H1 (cell line): ENCODE data around the gene BCL2. TPM values are rescaled to one million over a fixed set of nuclear protein-coding genes. Genes with fewer than 3 reads are reported as not detected.

ENCODE experiments used
- CTCF ChIA-PET: fragments of 300-600 bp; sonication (Branson Sonifier 250); formaldehyde crosslinking; loops from one replicate; lab custom pipeline; 2021; ENCODE audit not compliant: partially characterized antibody; lab: Charles Lee
- POLR2A ChIA-PET: fragments of 300-600 bp; sonication (Branson Sonifier 250); formaldehyde crosslinking; loops from one replicate; lab custom pipeline; 2021; ENCODE audit warnings: inconsistent platforms; ENCODE audit not compliant: partially characterized antibody; lab: Charles Lee
- DNase-seq, 2 experiments: peaks; one replicate each; pipeline versions ENCODE4 v3.0.0 to v3.0.0-alpha.2; 2010 to 2022; ENCODE audit warnings: low spot score in 2 of 2, low read depth in 1 of 2, mixed read lengths in 1 of 2
- FAIRE-seq: peaks from 2 replicates; lab custom pipeline; 2011; peaks lifted over from hg19 to GRCh38; lab: Jason Lieb, UNC
- H2AFZ ChIP-seq: 2 replicates; pipeline ENCODE4 v1.8.1; 2012; ENCODE audit warnings: low read length, inconsistent platforms
- H2AK5ac ChIP-seq: 2 replicates; pipeline ENCODE4 v1.6.1; 2013; ENCODE audit warnings: low read depth, low read length
- H2BK120ac ChIP-seq: replicated peaks from 2 replicates; pipeline ENCODE3; 2013; ENCODE audit warnings: low read depth, low read length, inconsistent platforms
- H2BK12ac ChIP-seq: 2 replicates; pipeline ENCODE4 v1.6.1; 2013; ENCODE audit warnings: low read depth, low read length
- H2BK15ac ChIP-seq: 2 replicates; pipeline ENCODE4 v1.6.1; 2013; ENCODE audit warnings: low read length
- H2BK20ac ChIP-seq: 2 replicates; pipeline ENCODE4 v1.6.1; 2013; ENCODE audit warnings: low read length
- H2BK5ac ChIP-seq: 2 replicates; pipeline ENCODE4 v1.6.1; 2013; ENCODE audit warnings: low read depth, low read length
- H3K14ac ChIP-seq: 2 replicates; pipeline ENCODE4 v1.6.1; 2013; ENCODE audit warnings: inconsistent platforms; ENCODE audit not compliant: insufficient read length
- H3K18ac ChIP-seq: 2 replicates; pipeline ENCODE4 v1.6.1; 2013; ENCODE audit warnings: low read length; ENCODE audit errors: extremely low read depth
- H3K23ac ChIP-seq: 2 replicates; pipeline ENCODE4 v1.6.1; 2013; ENCODE audit warnings: inconsistent platforms; ENCODE audit not compliant: insufficient read length
- H3K23me2 ChIP-seq: 2 replicates; pipeline ENCODE4 v1.6.1; 2013; ENCODE audit warnings: low read depth, low read length
- H3K27ac ChIP-seq: 2 replicates; pipeline ENCODE4 v1.6.1; 2011; ENCODE audit warnings: low read depth, low read length, inconsistent platforms
- H3K27me3 ChIP-seq, 4 experiments: replicated peaks in 1 of 4; 1 replicate in 1 of 4; 2 replicates in 3 of 4; pipeline versions ENCODE4 v1.6.1 to v1.8.1; 2011 to 2013; ENCODE audit warnings: low read length in 3 of 4, mild to moderate bottlenecking in 3 of 4, inconsistent platforms in 2 of 4, mixed read lengths in 2 of 4, moderate library complexity in 1 of 4; ENCODE audit not compliant: control insufficient read depth in 3 of 4, insufficient read depth in 3 of 4; ENCODE audit errors: extremely low read depth in 1 of 4
- H3K36me3 ChIP-seq, 4 experiments: 2 replicates each; pipeline versions ENCODE4 v1.6.1 to v1.8.1; 2011 to 2013; ENCODE audit warnings: mild to moderate bottlenecking in 4 of 4, low read length in 3 of 4, moderate library complexity in 2 of 4, control low read depth in 1 of 4, inconsistent platforms in 1 of 4; ENCODE audit not compliant: insufficient read depth in 4 of 4, control insufficient read depth in 2 of 4
- H3K4ac ChIP-seq: replicated peaks from 2 replicates; pipeline ENCODE3; 2013; ENCODE audit warnings: low read length, low read depth, mixed read lengths, inconsistent platforms; ENCODE audit not compliant: insufficient read length
- H3K4me1 ChIP-seq, 4 experiments: replicated peaks in 1 of 4; 1 replicate in 1 of 4; 2 replicates in 3 of 4; pipeline versions ENCODE4 v1.6.1 to v1.8.1; 2011 to 2013; ENCODE audit warnings: low read length in 3 of 4, inconsistent platforms in 2 of 4, mixed read lengths in 1 of 4; ENCODE audit not compliant: insufficient read depth in 4 of 4, control insufficient read depth in 3 of 4
- H3K4me2 ChIP-seq, 2 experiments: 2 replicates each; pipeline versions ENCODE4 v1.6.1 to v1.8.1; 2011 to 2013; ENCODE audit warnings: low read depth in 2 of 2, low read length in 2 of 2, control low read depth in 1 of 2, inconsistent platforms in 1 of 2, mild to moderate bottlenecking in 1 of 2; ENCODE audit not compliant: insufficient read depth in 1 of 2
- H3K4me3 ChIP-seq, 4 experiments: fragments of 200-600, 300-600 bp in 1 of 4; sonication (generic), shearing (Covaris generic), sonication (Bioruptor Twin) in 1 of 4; 2 replicates each; pipeline versions ENCODE4 v1.5.1 to v1.8.1; 2011 to 2016; ENCODE audit warnings: low read length in 4 of 4, low read depth in 3 of 4, control low read depth in 2 of 4, inconsistent platforms in 2 of 4, mild to moderate bottlenecking in 2 of 4, mixed read lengths in 1 of 4, moderate library complexity in 1 of 4; ENCODE audit not compliant: insufficient read depth in 2 of 4; ENCODE audit errors: extremely low read depth in 1 of 4
- H3K56ac ChIP-seq: replicated peaks from 2 replicates; pipeline ENCODE3; 2013; ENCODE audit warnings: low read depth, mild to moderate bottlenecking, mixed read lengths, low read length, inconsistent platforms; ENCODE audit not compliant: insufficient read length
- H3K79me1 ChIP-seq: 2 replicates; pipeline ENCODE4 v1.6.1; 2013; ENCODE audit warnings: low read depth, low read length, control low read depth
- H3K79me2 ChIP-seq, 2 experiments: 2 replicates each; pipeline versions ENCODE4 v1.6.1 to v1.8.1; 2012 to 2013; ENCODE audit warnings: low read length in 2 of 2, mild to moderate bottlenecking in 2 of 2, inconsistent platforms in 1 of 2; ENCODE audit not compliant: insufficient read depth in 2 of 2, control insufficient read depth in 1 of 2
- H3K9ac ChIP-seq, 4 experiments: replicated peaks in 1 of 4; 1 replicate in 1 of 4; 2 replicates in 3 of 4; pipeline versions ENCODE4 v1.6.1 to v1.8.1; 2011 to 2013; ENCODE audit warnings: low read depth in 3 of 4, low read length in 3 of 4, control low read depth in 2 of 4, mild to moderate bottlenecking in 2 of 4, moderate library complexity in 2 of 4, inconsistent platforms in 1 of 4; ENCODE audit errors: extremely low read depth in 1 of 4
- H3K9me3 ChIP-seq, 2 experiments: 2 replicates each; pipeline versions ENCODE4 v1.6.1 to v1.8.1; 2012 to 2013; ENCODE audit warnings: mild to moderate bottlenecking in 2 of 2, moderate library complexity in 2 of 2, control low read depth in 1 of 2, inconsistent platforms in 1 of 2, low read depth in 1 of 2, low read length in 1 of 2, mixed read lengths in 1 of 2; ENCODE audit not compliant: insufficient read depth in 2 of 2
- H4K20me1 ChIP-seq, 2 experiments: replicated peaks in 1 of 2; 2 replicates each; pipeline versions ENCODE3 to v1.8.1; 2011 to 2013; ENCODE audit warnings: inconsistent platforms in 2 of 2, low read length in 2 of 2, mild to moderate bottlenecking in 1 of 2; ENCODE audit not compliant: insufficient read depth in 2 of 2, control insufficient read depth in 1 of 2
- H4K5ac ChIP-seq: 2 replicates; pipeline ENCODE4 v1.6.1; 2013; ENCODE audit warnings: low read length, low read depth, mixed read lengths, inconsistent platforms; ENCODE audit not compliant: insufficient read length
- H4K8ac ChIP-seq: 2 replicates; pipeline ENCODE4 v1.8.0; 2013; ENCODE audit warnings: mild to moderate bottlenecking, moderate library complexity, low read length, inconsistent platforms; ENCODE audit not compliant: insufficient read depth; ENCODE audit errors: extremely low read depth
- H4K91ac ChIP-seq: replicated peaks from 2 replicates; pipeline ENCODE3; 2013; ENCODE audit warnings: low read length, mixed read lengths, inconsistent platforms; ENCODE audit not compliant: insufficient read length
- ATF3 ChIP-seq: IDR thresholded peaks from 2 replicates; pipeline ENCODE4 v1.6.1; 2011; ENCODE audit warnings: low read depth, mild to moderate bottlenecking, low read length; ENCODE audit not compliant: insufficient read depth
- CBX5 ChIP-seq: fragments of 300-800, 300-1000 bp; sonication (generic); IDR thresholded peaks from 2 replicates; pipeline ENCODE4 v1.7.1; 2016; ENCODE audit warnings: antibody characterized with exemption, low read length, low read depth
- CHD2 ChIP-seq: IDR thresholded peaks from 2 replicates; pipeline ENCODE4 v1.6.1; 2012; ENCODE audit warnings: low read length, improper control_type of control experiment
- CREB1 ChIP-seq: IDR thresholded peaks from 2 replicates; pipeline ENCODE4 v1.6.1; 2012; ENCODE audit warnings: inconsistent platforms
- CTBP2 ChIP-seq: IDR thresholded peaks from 2 replicates; pipeline ENCODE4 v1.7.0; 2011; ENCODE audit warnings: borderline replicate concordance, mild to moderate bottlenecking, moderate library complexity, mixed read lengths, low read length; ENCODE audit not compliant: insufficient read depth, insufficient read length
- FOSL1 ChIP-seq: IDR thresholded peaks from 2 replicates; pipeline ENCODE4 v1.6.1; 2011; ENCODE audit warnings: mild to moderate bottlenecking, low read depth, low read length, moderate library complexity; ENCODE audit not compliant: insufficient read depth
- HDAC2 ChIP-seq, 2 experiments: fragments of 300-600 bp in 1 of 2; sonication (generic) in 1 of 2; IDR thresholded peaks; 2 replicates each; pipeline ENCODE4 v1.6.1; 2011 to 2012; ENCODE audit warnings: low read depth in 2 of 2, low read length in 2 of 2, mild to moderate bottlenecking in 2 of 2, moderate library complexity in 2 of 2, borderline replicate concordance in 1 of 2, inconsistent platforms in 1 of 2
- KDM4A ChIP-seq: IDR thresholded peaks from one replicate; pipeline ENCODE4 v1.7.1; 2012; ENCODE audit warnings: low read depth, mild to moderate bottlenecking, moderate library complexity, low read length, inconsistent platforms; ENCODE audit not compliant: severe bottlenecking
- KDM5A ChIP-seq: fragments of 200-600 bp; IDR thresholded peaks from 2 replicates; pipeline ENCODE4 v1.7.1; 2012; ENCODE audit warnings: mild to moderate bottlenecking, low read length, inconsistent platforms, mixed read lengths
- SAP30 ChIP-seq: fragments of 300-600 bp; sonication (generic); IDR thresholded peaks from 2 replicates; pipeline ENCODE4 v1.7.1; 2012; ENCODE audit warnings: low read length, moderate library complexity, mild to moderate bottlenecking, inconsistent platforms; ENCODE audit not compliant: insufficient read depth, insufficient replicate concordance
- SP2 ChIP-seq: IDR thresholded peaks from 2 replicates; pipeline ENCODE4 v1.6.1; 2012; ENCODE audit warnings: mild to moderate bottlenecking, low read length, inconsistent platforms
- ZNF274 ChIP-seq: IDR thresholded peaks from 2 replicates; pipeline ENCODE4 v1.7.0; 2012; ENCODE audit warnings: low read length, borderline replicate concordance; ENCODE audit errors: extremely low read depth
- WGBS, 2 experiments: shearing (Covaris generic) in 1 of 2; methylation state at CpG; one replicate each; pipeline versions ENCODE4 v1.1.6 to v1.1.7; 2013 to 2015; ENCODE audit warnings: low lambda C conversion rate in 2 of 2, mixed read lengths in 2 of 2, inconsistent platforms in 1 of 2, low coverage in 1 of 2, missing lambda C conversion rate in 1 of 2; ENCODE audit not compliant: insufficient replicate concordance in 2 of 2, insufficient coverage in 1 of 2, insufficient read length in 1 of 2; ENCODE audit errors: extremely low coverage in 1 of 2, missing lambda C conversion rate in 1 of 2; 5-methylcytosine and 5-hydroxymethylcytosine counted together
- polyA plus RNA-seq, 7 experiments: library from polyadenylated mRNA; depleted of rRNA in 3 of 7; stranded (reverse) in 5 of 7; unstranded in 2 of 7; fragments of >200 nt in 5 of 7; fragments of 200-250 nt in 2 of 7; gene quantifications; 1 replicate in 5 of 7; 2 replicates in 1 of 7; 4 replicates in 1 of 7; pipeline versions ENCODE4 v1.2.1 to v1.2.3, GENCODE V29; 2011 to 2013; ENCODE audit warnings: missing spikeins in 2 of 7, mixed read lengths in 2 of 7
- total RNA-seq: library from RNA; stranded (reverse); fragmentation: NEBNext Ultra II Directional; extraction: Animal tissue kit (Norgen Biotek cat#: 25700); gene quantifications from 2 replicates; pipeline ENCODE4 v1.2.1, GENCODE V29; 2021

Gene BCL2
- total and polyA plus RNA-seq, 2 of the 8 experiments (the other 6 are each of a cell fraction or from before 2014, with no cell fraction given) = 0.59 to 4.5 TPM

- Histone ChIP-seq H3K27ac (no peak overlapping the region), H2AK5ac (no peak overlapping the region), H4K8ac (no peak overlapping the region), H3K79me1 (no peaks in the 10 kb centered on the region), H4K91ac (no peak overlapping the region), H2AFZ (no peak overlapping the region), H3K23me2 (no peaks in the 10 kb centered on the region), H3K56ac (no peak overlapping the region), H2BK12ac (no peak overlapping the region), H3K9me3 (no peaks in the 10 kb centered on the region), H2BK120ac (no peak overlapping the region), H3K4me3 (no peak overlapping the region), H2BK15ac (no peak overlapping the region), H3K4me1 (peaks cover 0 to 3% (median 2%) of the 10 kb centered on the region in 4 experiments; a peak in 4 of 7 replicates), H2BK20ac (no peak overlapping the region), H3K14ac (no peak overlapping the region), H3K9ac (no peak overlapping the region), H3K4ac (no peak overlapping the region), H2BK5ac (no peak overlapping the region), H4K20me1 (no peaks in the 10 kb centered on the region), H3K27me3 (no peaks in the 10 kb centered on the region), H3K36me3 (no peaks in the 10 kb centered on the region), H3K4me2 (no peak overlapping the region), H3K23ac (no peak overlapping the region), H4K5ac (no peak overlapping the region), H3K18ac (no peak overlapping the region), H3K79me2 (no peaks in the 10 kb centered on the region)
- DNase-seq (no peak), FAIRE-seq (no peak)
- ChIA-PET POLR2A (no interaction called here), CTCF (interaction anchor here (0.8 to 1.4 kb wide), 3 partner anchors 11 to 35 kb away, joined by 3 read pairs; no protein-coding TSS in a partner anchor)
- 92% methylated on average over 1 of the region's 1 CpG; no CpG with 5 or more reads in 1 of the 2 experiments for WGBS, 2 experiments
- TF ChIP-seq KDM4A (no peak), SAP30 (no peak), FOSL1 (no peak), CREB1 (no peak), ZNF274 (no peak), HDAC2 (IDR thresholded peaks at IDR 0.05; ENCODE audit: borderline replicate concordance in 1 of 2, low read depth in 2 of 2, low read length in 2 of 2) (no peak), CHD2 (no peak), CBX5 (no peak), CTBP2 (no peak), ATF3 (no peak), SP2 (no peak), KDM5A (no peak)
Observed at GRCh38 chr18:63287691-63288220, 31.8 kb downstream of the BCL2 start.
